AG04450 (cell line): ENCODE data around the gene TRAF4. TPM values are rescaled to one million over a fixed set of nuclear protein-coding genes. Genes with fewer than 3 reads are reported as not detected.
"Not testable (repeated sequence)": the region's sequence is repeated elsewhere in the genome, so short reads cannot be mapped to it uniquely, and the experiment has no call there.

Experiments
- CTCF ChIA-PET: fragments of 300-600, 350-600 bp; formaldehyde crosslinking; extraction: SDS; loops from one replicate; lab custom pipeline; 2022; ENCODE audit warnings: antibody characterized with exemption, inconsistent platforms; lab: Charles Lee
- POLR2A ChIA-PET: fragments of 350-600 bp; formaldehyde crosslinking; extraction: SDS; loops from one replicate; lab custom pipeline; 2021; ENCODE audit warnings: antibody characterized with exemption, inconsistent platforms; lab: Yijun Ruan, JAX
- DNase-seq: peaks from one replicate; pipeline ENCODE4 v3.0.0-alpha.2; 2011; ENCODE audit warnings: low read depth, low spot score
- H3K27ac ChIP-seq: one replicate; pipeline ENCODE4 v1.5.1; 2012; ENCODE audit warnings: low read depth, low read length, control low read depth
- H3K27me3 ChIP-seq: one replicate; pipeline ENCODE4 v1.6.0; 2012; ENCODE audit warnings: low read length; ENCODE audit not compliant: control insufficient read depth, insufficient read depth
- H3K4me3 ChIP-seq: 2 replicates; pipeline ENCODE4 v1.5.1; 2011; ENCODE audit warnings: mild to moderate bottlenecking, low read depth, low read length, control low read depth
- H3K9me3 ChIP-seq: 2 replicates; pipeline ENCODE4 v1.5.1; 2012; ENCODE audit warnings: low read length; ENCODE audit not compliant: control insufficient read depth, insufficient read depth
- CTCF ChIP-seq: IDR thresholded peaks from 2 replicates; pipeline ENCODE4 v1.5.1; 2011; ENCODE audit warnings: low read depth, low read length, control low read depth, inconsistent platforms
- polyA plus RNA-seq: library from polyadenylated mRNA; depleted of rRNA; stranded (reverse); fragments of >200 nt; gene quantifications from 2 replicates; pipeline ENCODE4 v1.2.3, GENCODE V29; 2011

The TRAF4 gene
- polyA plus RNA-seq, 1 experiment = 26.1 TPM

GRCh38 chr17:28765038-28765437, 21.2 kb downstream of the TRAF4 start:
- CTCF ChIA-PET = interaction anchor here (0.6 to 6.4 kb wide), 20 partner anchors 9 to 188 kb away, joined by 3 to 100 read pairs (median 12); partner anchors contain the start of genes FAM222B, FLOT2, NEK8 and TLCD1
- POLR2A ChIA-PET = no interaction called here
- Histone ChIP-seq H3K27me3 (no peaks in the 10 kb centered on the region), H3K9me3 (no peaks in the 10 kb centered on the region), H3K27ac (no peak overlapping the region), H3K4me3 (no peak overlapping the region)
- DNase-seq = no peak
- TF ChIP-seq CTCF = no peak

- ChIA-PET POLR2A (no interaction called here), CTCF (interaction anchor here (0.7 to 6.1 kb wide), 6 partner anchors 10 to 246 kb away, joined by 3 to 90 read pairs (median 6); no protein-coding TSS in a partner anchor)
- no peak for TF ChIP-seq CTCF
- Histone ChIP-seq H3K27me3 (no peaks in the 10 kb centered on the region), H3K4me3 (no peak overlapping the region), H3K9me3 (no peaks in the 10 kb centered on the region), H3K27ac (no peak overlapping the region)
- no peak for DNase-seq
Observed at GRCh38 chr17:28773736-28774135, 29.9 kb downstream of the TRAF4 start.

GRCh38 chr17:28774206-28774605, 30.4 kb downstream of the TRAF4 start:
- no peak for DNase-seq
- ChIA-PET POLR2A (no interaction called here), CTCF (interaction anchor here (0.7 to 6.1 kb wide), 5 partner anchors 10 to 34 kb away, joined by 3 to 90 read pairs (median 4); no protein-coding TSS in a partner anchor)
- no peaks in the 10 kb centered on the region for H3K9me3 ChIP-seq
- TF ChIP-seq CTCF = no peak
- no peaks in the 10 kb centered on the region for H3K27me3 ChIP-seq
- H3K27ac ChIP-seq = no peak overlapping the region
- H3K4me3 ChIP-seq = no peak overlapping the region

GRCh38 chr17:28777178-28777577, 33.4 kb downstream of the TRAF4 start:
- no peak for TF ChIP-seq CTCF

GRCh38 chr17:28779601-28780000, 35.8 kb downstream of the TRAF4 start:
- H3K9me3 ChIP-seq, H3K27me3 ChIP-seq, DNase-seq, POLR2A ChIA-PET, H3K4me3 ChIP-seq, H3K27ac ChIP-seq, CTCF ChIA-PET: not testable (repeated sequence)

More at GRCh38 chr17:28777178-28777577, 33.4 kb downstream of the TRAF4 start:
- CTCF ChIA-PET = interaction anchor here (6.1 kb wide), 1 partner anchor 13 kb away, joined by 90 read pairs; no protein-coding TSS in a partner anchor
- Histone ChIP-seq H3K4me3 (no peak overlapping the region), H3K27ac (no peak overlapping the region), H3K9me3 (no peaks in the 10 kb centered on the region), H3K27me3 (no peaks in the 10 kb centered on the region)
- DNase-seq = no peak
- POLR2A ChIA-PET = interaction anchor here (0.7 kb wide), 1 partner anchor 93 kb away, joined by 6 read pairs; no protein-coding TSS in a partner anchor
